Suppressor macrophage (primary cell): Measurements from ENCODE around the gene SLC18B1.

Experiments
- DNase-seq, 4 experiments: peaks; one replicate each; pipeline ENCODE4 v3.0.0-alpha.2; 2020 to 2022

The SLC18B1 gene

DNA sequence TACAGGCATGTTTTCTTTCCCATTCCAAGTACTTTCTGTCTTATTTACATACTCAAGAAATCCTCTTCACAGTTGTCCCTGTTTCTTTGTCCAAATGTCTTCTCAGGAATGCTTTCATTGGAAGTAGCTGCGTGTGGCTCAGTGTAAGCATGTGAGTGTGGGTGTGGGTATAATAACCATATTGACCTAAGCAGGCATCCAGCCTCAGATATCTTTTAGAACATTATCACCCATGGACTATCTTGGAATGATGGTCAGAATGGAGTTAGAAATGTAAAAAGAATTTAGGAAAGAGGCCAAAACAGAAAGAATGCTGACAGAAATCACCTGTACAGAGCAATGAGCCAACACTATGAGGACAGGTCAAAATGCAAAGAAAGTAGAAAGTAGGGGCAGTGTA, 57.2 kb downstream of the SLC18B1 start:
- DNase-seq = no peak

DNA sequence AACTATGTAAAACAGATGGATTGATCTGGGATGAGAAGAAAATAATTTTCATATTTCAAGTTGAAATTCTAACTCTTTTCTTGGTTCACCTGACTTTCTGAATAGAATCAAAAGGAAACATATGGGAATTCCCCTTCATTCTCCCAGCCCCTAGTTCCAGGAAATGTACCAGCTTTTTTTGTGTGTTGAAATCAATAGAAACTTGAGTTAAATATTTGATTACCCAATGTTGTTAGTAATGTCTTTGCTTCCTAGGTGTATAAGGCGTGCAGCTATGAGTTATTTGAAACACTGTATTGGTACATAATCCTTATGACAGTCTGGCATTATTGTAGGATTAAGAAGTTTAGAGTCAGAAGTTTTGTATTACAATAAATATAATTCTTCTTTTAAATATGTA, 62.2 kb downstream of the SLC18B1 start:
- DNase-seq = peak in 2 of 4 experiments; percentile 52

DNA sequence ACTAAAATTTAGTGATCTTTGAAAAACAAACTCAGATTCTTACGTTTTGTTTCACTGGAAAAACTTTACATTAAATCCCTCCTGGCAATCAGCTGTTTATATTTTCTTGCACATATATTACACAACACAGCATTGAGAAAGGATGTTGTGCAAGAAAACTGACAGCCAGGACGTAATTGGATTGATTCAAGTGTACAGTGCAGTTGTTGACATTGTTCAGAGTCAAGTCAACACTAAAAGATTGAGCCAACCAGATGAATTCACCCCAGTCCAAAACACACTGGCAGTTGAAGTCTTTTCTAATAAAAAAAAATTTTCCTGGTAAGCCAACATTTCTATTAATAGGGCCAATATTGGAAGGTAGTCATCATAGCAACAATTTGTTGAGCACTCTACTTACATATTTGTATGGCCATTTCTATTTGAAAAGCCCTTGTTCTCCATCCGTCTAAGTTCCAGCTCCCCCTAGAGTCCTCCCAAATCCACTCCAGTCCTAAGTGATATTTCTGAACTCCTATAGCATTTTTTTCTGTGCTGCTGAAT, 63.7 kb downstream of the SLC18B1 start:
- peak; percentile 56 to 84 (median 74) for DNase-seq

DNA sequence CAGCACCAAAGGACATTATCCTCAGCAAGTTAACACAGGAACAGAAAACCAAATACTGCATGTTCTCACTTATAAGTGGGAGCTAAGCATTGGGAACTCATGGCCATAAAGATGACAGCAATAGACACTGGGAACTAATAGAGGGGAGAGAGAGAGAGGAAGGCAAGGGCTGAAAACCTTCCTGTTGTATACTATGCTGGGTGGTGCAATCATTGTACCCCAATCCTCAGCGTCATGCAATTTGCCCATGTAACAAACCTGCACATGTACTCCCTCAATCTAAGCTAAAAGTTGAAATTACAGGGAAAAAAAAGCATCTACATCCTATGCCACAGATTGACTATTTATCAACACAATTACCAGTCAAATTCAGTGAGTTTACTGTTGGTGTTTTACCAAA, 64.6 kb downstream of the SLC18B1 start:
- peak in 3 of 4 experiments; percentile 44 to 46 (median 45) for DNase-seq

DNA sequence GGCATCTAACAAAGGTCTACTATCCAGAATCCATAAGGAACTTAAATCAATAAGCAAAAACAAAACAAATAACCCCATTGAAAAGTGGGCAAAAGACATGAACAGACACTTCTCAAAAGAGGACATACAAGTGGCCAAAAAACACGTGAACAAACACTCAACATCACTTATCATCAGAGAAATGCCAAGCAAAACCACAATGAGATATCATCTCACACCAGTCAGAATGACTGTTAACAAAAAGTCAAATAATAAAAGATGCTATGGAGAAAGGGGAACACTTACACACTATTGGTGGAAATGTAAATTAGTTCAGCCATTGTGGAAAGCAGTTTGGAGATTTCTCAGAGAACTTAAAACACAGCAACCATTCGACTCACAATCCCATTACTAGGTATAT, 65.2 kb downstream of the SLC18B1 start:
- no peak for DNase-seq

DNA sequence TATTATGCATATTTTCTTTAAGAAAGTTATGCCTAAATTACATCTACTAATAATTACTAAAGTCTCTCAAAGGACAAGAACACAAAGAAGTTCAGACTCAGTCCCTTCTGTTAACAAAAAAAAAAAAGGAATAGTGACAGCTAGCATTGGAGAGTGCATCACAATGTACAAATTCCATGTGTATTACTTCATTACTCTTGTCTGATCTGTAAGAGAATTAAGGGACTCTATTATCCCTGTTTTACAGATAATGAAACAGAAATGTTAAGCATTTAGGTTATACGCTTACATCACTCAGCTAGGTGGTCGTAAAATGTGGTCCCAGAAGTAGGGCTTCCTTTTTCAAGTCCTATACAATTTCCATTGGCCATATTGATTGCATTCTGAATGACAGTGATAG, 67.4 kb downstream of the SLC18B1 start:
- no peak for DNase-seq

DNA sequence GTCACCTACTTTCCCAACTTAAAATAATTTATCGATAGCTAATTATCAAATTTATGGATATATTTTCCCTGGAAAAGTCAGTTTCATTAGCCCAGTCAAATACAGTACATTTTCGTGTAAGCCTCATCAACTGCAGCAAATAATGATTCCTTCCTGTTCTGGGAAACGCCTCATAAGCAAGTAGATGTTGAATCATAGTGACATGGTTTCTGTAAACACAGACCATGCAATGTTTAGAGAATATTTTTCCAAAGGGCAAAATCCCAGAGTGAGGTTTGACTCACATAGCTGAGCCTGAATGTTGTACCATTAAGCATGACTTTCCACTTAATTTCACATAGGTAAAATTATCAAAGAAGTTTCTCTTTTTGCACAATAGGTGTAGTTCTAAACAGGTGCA, 67.9 kb downstream of the SLC18B1 start:
- DNase-seq = peak; percentile 21 to 64 (median 42)

DNA sequence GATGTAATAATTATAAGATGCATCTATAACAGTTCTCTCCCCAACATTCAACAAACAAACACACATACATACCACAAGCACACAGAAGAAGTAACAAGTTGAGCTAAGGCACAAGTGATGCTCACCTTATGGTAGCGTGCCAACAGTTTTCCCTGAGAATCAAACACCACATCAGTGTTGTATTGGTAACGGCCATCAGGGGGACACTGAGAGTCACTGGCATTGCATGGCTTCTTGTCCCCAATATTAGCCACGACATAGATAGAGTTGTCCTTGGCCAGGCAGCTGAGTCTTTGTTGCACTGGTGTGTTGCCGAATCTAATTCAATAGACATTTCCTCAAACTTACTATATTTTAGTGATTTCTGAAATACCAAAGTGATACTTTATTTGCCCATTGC, 69.8 kb downstream of the SLC18B1 start:
- no peak for DNase-seq

DNA sequence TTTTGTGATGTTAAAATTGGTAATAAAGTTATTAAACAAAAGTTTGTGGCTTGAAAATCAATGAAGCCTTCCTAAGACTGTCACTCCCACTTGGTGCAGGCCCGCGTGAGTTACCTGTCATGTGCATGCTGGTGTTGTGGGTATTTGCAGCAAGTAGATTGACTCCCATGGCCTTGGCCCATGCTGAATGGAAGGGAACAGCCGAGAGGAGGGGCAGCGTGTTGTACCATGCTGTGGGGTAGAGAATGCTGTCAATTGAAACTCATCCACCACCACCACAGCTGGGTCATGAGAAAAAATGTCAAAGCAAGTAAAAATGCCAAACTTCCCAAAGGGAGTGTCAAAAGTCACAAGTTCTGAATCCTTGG, 71.8 kb downstream of the SLC18B1 start:
- DNase-seq = no peak

DNA sequence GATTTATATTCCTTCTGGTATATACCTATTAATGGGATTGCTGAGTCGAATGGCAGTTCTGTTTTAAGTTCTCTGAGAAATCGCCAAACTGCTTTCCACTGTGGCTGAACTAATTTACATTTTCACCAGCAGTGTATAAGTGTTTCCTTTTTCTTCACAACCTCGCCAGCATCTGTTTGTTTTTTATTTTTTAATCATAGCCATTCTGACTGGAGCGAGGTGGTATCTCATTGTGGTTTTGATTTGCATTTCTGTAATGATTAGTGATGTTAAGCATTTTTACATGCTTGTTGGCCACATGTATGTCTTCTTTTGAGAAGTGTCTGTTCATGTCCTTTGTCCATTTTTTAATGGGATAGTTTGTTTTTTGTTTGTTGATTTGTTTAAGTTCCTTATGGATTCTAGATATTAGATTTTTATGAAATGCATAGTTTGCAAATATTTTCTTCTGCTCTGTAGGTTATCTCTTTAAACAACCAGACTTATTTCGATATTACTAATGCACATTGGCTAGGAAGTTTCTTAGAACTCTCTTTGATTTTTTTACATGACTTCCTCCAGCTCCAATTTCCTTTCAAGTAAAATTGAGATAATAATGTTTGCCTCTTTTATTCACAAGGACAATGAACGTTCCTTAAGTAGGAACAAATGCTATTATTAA, 72.4 kb downstream of the SLC18B1 start:
- DNase-seq = no peak

DNA sequence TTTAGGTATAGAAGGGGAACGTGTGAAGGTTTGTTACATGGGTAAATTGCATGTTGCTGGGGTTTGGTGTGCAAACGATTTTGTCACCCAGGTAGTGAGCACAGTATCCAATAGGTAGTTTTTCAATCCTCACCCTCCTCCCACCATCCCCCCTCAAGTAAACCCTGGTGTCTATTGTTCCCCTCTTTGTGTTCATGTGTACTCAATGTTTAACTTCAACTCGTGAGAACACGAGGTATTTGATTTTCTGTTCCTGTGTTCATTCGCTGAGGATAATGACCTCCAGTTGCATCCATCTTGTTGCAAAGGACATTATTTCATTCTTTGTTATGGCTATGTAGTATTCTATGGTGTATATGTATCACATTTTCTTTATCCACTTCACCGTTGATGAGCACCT, 73.0 kb downstream of the SLC18B1 start:
- DNase-seq = no peak

DNA sequence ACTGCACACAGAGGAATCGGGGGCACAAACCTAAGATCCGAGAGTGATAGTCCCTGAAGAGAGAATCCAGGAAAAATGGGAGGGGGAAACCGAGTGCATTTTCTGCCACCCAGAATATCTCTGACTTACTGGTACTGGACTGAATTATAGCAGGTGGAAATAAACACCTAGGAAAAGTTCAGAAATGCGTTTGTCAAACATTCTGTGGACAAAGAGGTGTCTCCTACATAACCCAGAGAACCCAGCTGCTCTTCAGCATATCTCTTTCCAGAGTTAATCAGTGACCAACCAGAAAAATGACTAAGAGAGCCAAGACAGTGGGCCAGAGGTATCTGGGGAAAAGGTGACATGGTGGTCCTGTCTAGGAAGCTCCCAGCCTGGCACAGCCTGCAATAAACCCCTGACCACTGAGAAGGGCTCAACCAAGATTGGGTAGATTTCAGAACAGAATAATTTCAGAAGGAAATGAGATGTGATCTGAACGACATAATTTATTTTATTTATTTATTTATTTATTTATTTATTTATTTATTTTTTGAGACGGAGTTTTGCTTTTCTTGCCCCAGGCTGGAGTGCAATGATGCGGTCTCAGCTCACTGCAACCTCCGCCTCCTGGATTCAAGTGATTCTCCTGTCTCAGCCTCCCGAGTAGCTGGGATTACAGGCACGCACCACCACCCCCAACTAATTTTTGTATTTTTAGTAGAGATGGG, 78.5 kb downstream of the SLC18B1 start:
- DNase-seq = no peak
